NB4 (cell line): ENCODE measurements around the gene GALNT11.

ENCODE experiments used
- DNase-seq: peaks from one replicate; pipeline ENCODE4 v3.0.0; 2010; ENCODE audit warnings: low read depth
- H3K4me3 ChIP-seq: one replicate; pipeline ENCODE4 v1.5.1; 2011; ENCODE audit warnings: mild to moderate bottlenecking, low read depth, low read length, moderate library complexity
- CTCF ChIP-seq: IDR thresholded peaks from one replicate; pipeline ENCODE4 v1.5.1; 2012; ENCODE audit warnings: low read depth, low read length
- MAX ChIP-seq: IDR thresholded peaks from 2 replicates; pipeline ENCODE4 v1.6.1; 2011; ENCODE audit warnings: low read depth, low read length
- MYC ChIP-seq: IDR thresholded peaks from 2 replicates; pipeline ENCODE4 v1.6.1; 2011; ENCODE audit warnings: low read depth, low read length
- POLR2A ChIP-seq: IDR thresholded peaks from 2 replicates; pipeline ENCODE4 v1.6.1; 2011; ENCODE audit warnings: mild to moderate bottlenecking; ENCODE audit not compliant: insufficient read length; ENCODE audit errors: extremely low read depth

The GALNT11 gene

GRCh38 chr7:151987748-151988529 lies 37.5 kb upstream of the GALNT11 start:
- H3K4me3 ChIP-seq, result no peak overlapping the region
- no peak for DNase-seq
- TF ChIP-seq CTCF (no peak), MYC (no peak), MAX (no peak), POLR2A (no peak)

- peak; percentile 51 for TF ChIP-seq CTCF
- no peak for TF ChIP-seq MAX
- no peak for TF ChIP-seq POLR2A
- no peak for TF ChIP-seq MYC
- no peak overlapping the region for H3K4me3 ChIP-seq
- DNase-seq, result peak; percentile 77
Measured at GRCh38 chr7:151992375-151992774, 33.1 kb upstream of the GALNT11 start.

- no peak overlapping the region for H3K4me3 ChIP-seq
- no peak for DNase-seq
Measured at GRCh38 chr7:151993977-151994676, 31.3 kb upstream of the GALNT11 start.

GRCh38 chr7:151999424-152000090 lies 25.9 kb upstream of the GALNT11 start:
- TF ChIP-seq MYC (no peak), CTCF (no peak), MAX (no peak), POLR2A (no peak)
- no peak for DNase-seq
- no peak overlapping the region for H3K4me3 ChIP-seq

More at GRCh38 chr7:151993977-151994676, 31.3 kb upstream of the GALNT11 start:
- TF ChIP-seq MAX (no peak), MYC (no peak), POLR2A (no peak), CTCF (no peak)

- H3K4me3 ChIP-seq, result no peak overlapping the region
- no peak for DNase-seq
- no peak for TF ChIP-seq MYC
- no peak for TF ChIP-seq MAX
- TF ChIP-seq POLR2A, result no peak
- no peak for TF ChIP-seq CTCF
Measured at GRCh38 chr7:152000191-152000590, 25.3 kb upstream of the GALNT11 start.
